ENCODE data around the gene CNTN2. TPM values are rescaled to one million over a fixed set of nuclear protein-coding genes. Genes with fewer than 3 reads are reported as not detected.

CNTN2 gene
- total RNA-seq, 1 experiment from 2014 or later, result not detected

DNA sequence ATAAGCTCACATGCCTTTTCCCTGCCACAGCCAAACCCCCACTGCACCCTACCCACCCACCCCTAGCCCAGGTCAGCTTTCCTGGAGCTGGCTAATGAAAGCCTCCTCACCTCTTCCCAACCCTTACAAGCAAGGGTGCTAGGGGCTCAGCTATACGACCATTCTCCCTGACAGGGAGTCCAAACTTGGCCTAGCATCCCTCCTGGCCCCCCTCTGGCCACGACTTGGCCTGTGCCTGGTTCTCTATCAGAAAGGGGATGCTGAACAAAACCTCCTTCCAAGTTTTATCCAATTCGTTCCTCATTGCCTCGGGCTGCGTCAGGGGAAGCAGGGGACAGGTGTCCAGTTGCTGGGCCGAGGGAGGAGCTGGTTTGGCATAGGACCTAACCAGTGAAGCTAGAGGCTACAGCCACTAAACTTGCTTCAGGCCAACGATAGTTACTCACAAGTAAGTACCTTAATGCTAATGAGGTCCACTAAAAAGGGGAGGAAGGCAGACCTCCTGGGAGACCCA lies 32.7 kb downstream of the CNTN2 start:
- BruUV-seq (replicated peaks), result no TSS peak
- no peaks in the 10 kb centered on the region for H3K36me3 Mint-ChIP-seq (ENCODE audit: insufficient read depth, unreplicated experiment)
- no peaks in the 10 kb centered on the region for H3K4me1 Mint-ChIP-seq (ENCODE audit: low read depth, unreplicated experiment)
- intact Hi-C loops (cut with micrococcal nuclease; ENCODE audit: unreplicated experiment), result no loop called here
- H3K9me3 Mint-ChIP-seq (ENCODE audit: low read depth, unreplicated experiment), result no peaks in the 10 kb centered on the region
- H3K27ac Mint-ChIP-seq (ENCODE audit: unreplicated experiment), result no peak overlapping the region
- no peak for TF ChIP-seq CTCF (IDR thresholded peaks at IDR 0.05; ENCODE audit: unreplicated experiment)
- no peak for DNase-seq
- no peaks in the 10 kb centered on the region for H3K27me3 Mint-ChIP-seq (ENCODE audit: unreplicated experiment)
- no peak overlapping the region for H3K4me3 Mint-ChIP-seq (ENCODE audit: low read depth, unreplicated experiment)
- CTCF ChIA-PET, result interaction anchor here (1.5 to 3.1 kb wide), 2 partner anchors 14 to 180 kb away, joined by 3 to 15 read pairs; no protein-coding TSS in a partner anchor

DNA sequence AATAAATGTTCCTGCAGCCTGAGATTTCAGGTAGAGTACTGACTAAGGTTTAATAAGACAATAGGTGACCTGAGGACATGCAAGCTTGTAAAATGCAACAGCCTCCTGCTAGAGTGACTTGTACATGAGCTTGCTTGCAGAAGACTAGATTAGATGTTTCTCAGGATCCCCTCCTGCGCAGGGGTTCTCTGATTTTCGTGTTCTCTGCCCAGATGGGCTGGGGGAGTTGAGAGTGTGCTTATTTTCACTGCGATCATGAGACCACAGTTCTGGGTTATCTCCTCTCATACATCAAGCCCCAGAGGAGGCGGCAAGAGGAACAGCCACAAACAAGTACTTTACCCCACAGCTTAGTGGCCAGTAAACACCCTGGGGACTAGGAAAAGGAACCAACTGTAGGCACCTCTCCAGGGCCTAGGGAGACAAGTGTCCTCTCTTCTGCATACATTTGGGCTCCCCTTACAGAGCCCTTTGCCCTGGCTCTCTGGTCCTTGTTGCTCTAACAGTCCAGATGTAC lies 33.3 kb downstream of the CNTN2 start:
- Mint-ChIP-seq H3K4me1 (ENCODE audit: low read depth, unreplicated experiment) (no peaks in the 10 kb centered on the region), H3K4me3 (ENCODE audit: low read depth, unreplicated experiment) (no peak overlapping the region), H3K27ac (ENCODE audit: unreplicated experiment) (no peak overlapping the region), H3K27me3 (ENCODE audit: unreplicated experiment) (no peaks in the 10 kb centered on the region), H3K9me3 (ENCODE audit: low read depth, unreplicated experiment) (no peaks in the 10 kb centered on the region), H3K36me3 (ENCODE audit: insufficient read depth, unreplicated experiment) (no peaks in the 10 kb centered on the region)
- TF ChIP-seq CTCF (IDR thresholded peaks at IDR 0.05; ENCODE audit: unreplicated experiment), result no peak
- intact Hi-C loops (cut with micrococcal nuclease; ENCODE audit: unreplicated experiment), result no loop called here
- DNase-seq, result no peak
- CTCF ChIA-PET, result interaction anchor here (1.5 to 3.1 kb wide), 2 partner anchors 15 to 180 kb away, joined by 3 to 15 read pairs; no protein-coding TSS in a partner anchor
- no TSS peak for BruUV-seq (replicated peaks)

DNA sequence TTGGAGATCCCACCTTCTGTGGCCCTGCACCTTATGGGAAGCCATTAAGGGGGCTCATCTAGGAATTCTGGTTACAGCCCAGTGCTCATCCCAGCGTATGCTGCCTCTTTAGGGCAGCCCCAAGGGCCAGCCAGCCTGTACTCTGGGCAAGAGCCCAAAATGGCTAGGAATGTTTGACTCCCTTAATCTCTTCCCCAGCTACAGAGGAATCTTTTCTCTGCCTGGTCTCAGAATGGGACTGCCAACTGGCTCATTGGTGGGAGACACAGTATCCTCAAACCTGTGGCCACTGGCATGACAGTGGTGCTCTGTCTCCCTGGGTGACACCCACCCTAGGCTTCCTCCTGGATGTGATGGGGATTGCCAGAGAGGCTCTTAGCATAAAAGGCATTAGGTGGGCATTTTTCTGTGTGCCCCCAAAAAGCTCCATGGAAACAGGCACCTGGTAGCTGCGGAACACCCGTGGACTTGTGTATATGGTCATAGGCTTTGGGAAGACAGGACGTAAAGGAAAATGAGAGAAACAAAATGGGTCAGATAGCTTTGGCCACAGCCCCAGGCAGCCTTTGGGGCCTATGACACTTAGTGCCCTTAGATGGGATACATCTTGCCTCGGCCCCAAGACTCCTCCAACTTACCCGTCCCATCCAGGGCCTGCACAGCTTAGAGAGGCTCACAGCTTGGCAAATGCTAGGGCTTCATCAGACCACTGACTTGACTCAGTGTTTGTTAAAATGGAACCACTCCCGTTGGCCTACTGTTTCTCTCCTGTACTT lies 34.3 kb downstream of the CNTN2 start:
- no peaks in the 10 kb centered on the region for H3K9me3 Mint-ChIP-seq (ENCODE audit: low read depth, unreplicated experiment)
- no peak for DNase-seq
- H3K4me1 Mint-ChIP-seq (ENCODE audit: low read depth, unreplicated experiment), result no peaks in the 10 kb centered on the region
- intact Hi-C loops (cut with micrococcal nuclease; ENCODE audit: unreplicated experiment), result no loop called here
- CTCF ChIA-PET, result interaction anchor here (3.1 kb wide), 1 partner anchor 16 kb away, joined by 15 read pairs; no protein-coding TSS in a partner anchor
- BruUV-seq (replicated peaks), result no TSS peak
- no peak overlapping the region for H3K27ac Mint-ChIP-seq (ENCODE audit: unreplicated experiment)
- H3K36me3 Mint-ChIP-seq (ENCODE audit: insufficient read depth, unreplicated experiment), result no peaks in the 10 kb centered on the region
- no peaks in the 10 kb centered on the region for H3K27me3 Mint-ChIP-seq (ENCODE audit: unreplicated experiment)
- TF ChIP-seq CTCF (IDR thresholded peaks at IDR 0.05; ENCODE audit: unreplicated experiment), result no peak
- no peak overlapping the region for H3K4me3 Mint-ChIP-seq (ENCODE audit: low read depth, unreplicated experiment)

GRCh38 chr1:205077934-205078311 lies 34.9 kb downstream of the CNTN2 start:
- no peaks in the 10 kb centered on the region for H3K4me1 Mint-ChIP-seq (ENCODE audit: low read depth, unreplicated experiment)
- no peaks in the 10 kb centered on the region for H3K27me3 Mint-ChIP-seq (ENCODE audit: unreplicated experiment)
- DNase-seq, result no peak
- TF ChIP-seq CTCF (IDR thresholded peaks at IDR 0.05; ENCODE audit: unreplicated experiment), result no peak
- H3K4me3 Mint-ChIP-seq (ENCODE audit: low read depth, unreplicated experiment), result no peak overlapping the region
- H3K9me3 Mint-ChIP-seq (ENCODE audit: low read depth, unreplicated experiment), result no peaks in the 10 kb centered on the region
- intact Hi-C loops (cut with micrococcal nuclease; ENCODE audit: unreplicated experiment), result no loop called here
- H3K27ac Mint-ChIP-seq (ENCODE audit: unreplicated experiment), result no peak overlapping the region
- no TSS peak for BruUV-seq (replicated peaks)
- CTCF ChIA-PET, result no interaction called here
- H3K36me3 Mint-ChIP-seq (ENCODE audit: insufficient read depth, unreplicated experiment), result no peaks in the 10 kb centered on the region
